Neuronal stem cell (in vitro differentiated cells): ENCODE measurements around the gene KLC4.
"Not testable (repeated sequence)": the region's sequence is repeated elsewhere in the genome, so short reads cannot be mapped to it uniquely, and the experiment has no call there.

Source experiments
- DNase-seq: peaks from one replicate; pipeline ENCODE4 v3.0.0-alpha.2; 2013; ENCODE audit warnings: low spot score
- H2AFZ ChIP-seq: one replicate; pipeline ENCODE4 v1.6.1; 2013; ENCODE audit warnings: mild to moderate bottlenecking, low read length, inconsistent platforms
- H2AK5ac ChIP-seq: 2 replicates; pipeline ENCODE4 v1.6.1; 2013; ENCODE audit warnings: low read depth, mild to moderate bottlenecking, inconsistent platforms, low read length, moderate library complexity, mixed read lengths
- H2BK120ac ChIP-seq: 2 replicates; pipeline ENCODE4 v1.6.1; 2013; ENCODE audit warnings: low read depth, mild to moderate bottlenecking, inconsistent platforms, low read length, moderate library complexity, mixed read lengths
- H2BK12ac ChIP-seq: one replicate; pipeline ENCODE4 v1.6.1; 2013; ENCODE audit warnings: low read length, inconsistent platforms
- H2BK15ac ChIP-seq: 2 replicates; pipeline ENCODE4 v1.6.1; 2013; ENCODE audit warnings: mild to moderate bottlenecking, low read length, inconsistent platforms, mixed read lengths
- H2BK5ac ChIP-seq: one replicate; pipeline ENCODE4 v1.6.1; 2013; ENCODE audit warnings: inconsistent platforms, mild to moderate bottlenecking, low read length, moderate library complexity
- H3K14ac ChIP-seq: one replicate; pipeline ENCODE4 v1.6.1; 2013; ENCODE audit warnings: low read length, inconsistent platforms
- H3K18ac ChIP-seq: 2 replicates; pipeline ENCODE4 v1.6.1; 2013; ENCODE audit warnings: low read length, inconsistent platforms
- H3K23ac ChIP-seq: 2 replicates; pipeline ENCODE4 v1.6.1; 2013; ENCODE audit warnings: low read depth, mild to moderate bottlenecking, mixed read lengths, low read length, inconsistent platforms; ENCODE audit not compliant: poor library complexity
- H3K27ac ChIP-seq: replicated peaks from 3 replicates; pipeline ENCODE4 v1.5.1; 2013; ENCODE audit warnings: low read length, inconsistent platforms
- H3K27me3 ChIP-seq, 3 experiments: 2 replicates each; pipeline ENCODE4 v1.6.1; 2013; ENCODE audit warnings: low read length in 3 of 3, mild to moderate bottlenecking in 2 of 3, inconsistent platforms in 1 of 3, low read depth in 1 of 3, mixed read lengths in 1 of 3, moderate library complexity in 1 of 3; ENCODE audit not compliant: control insufficient read depth in 3 of 3, insufficient read depth in 3 of 3
- H3K36me3 ChIP-seq, 2 donors: replicated peaks in 1 of 2; 2 replicates each; pipeline ENCODE4 v1.6.1; 2013; ENCODE audit warnings: low read length in 2 of 2; ENCODE audit not compliant: control insufficient read depth in 2 of 2, insufficient read depth in 2 of 2
- H3K4ac ChIP-seq: 2 replicates; pipeline ENCODE4 v1.6.1; 2013; ENCODE audit warnings: inconsistent platforms, mild to moderate bottlenecking, low read length, moderate library complexity
- H3K4me1 ChIP-seq, 2 donors: 1 replicate in 1 of 2; 2 replicates in 1 of 2; pipeline ENCODE4 v1.6.1; 2013; ENCODE audit warnings: low read length in 2 of 2, low read depth in 1 of 2; ENCODE audit not compliant: control insufficient read depth in 2 of 2, insufficient read depth in 1 of 2
- H3K4me2 ChIP-seq: one replicate; pipeline ENCODE4 v1.6.1; 2013; ENCODE audit warnings: mild to moderate bottlenecking, low read length, inconsistent platforms; ENCODE audit not compliant: insufficient read depth, poor library complexity, severe bottlenecking
- H3K4me3 ChIP-seq, 2 donors: 2 replicates each; pipeline ENCODE4 v1.5.1; 2013; ENCODE audit warnings: low read length in 2 of 2, mild to moderate bottlenecking in 2 of 2, inconsistent platforms in 1 of 2, moderate library complexity in 1 of 2
- H3K79me1 ChIP-seq: one replicate; pipeline ENCODE4 v1.6.1; 2013; ENCODE audit warnings: low read depth, mild to moderate bottlenecking, inconsistent platforms, low read length, moderate library complexity
- H3K9ac ChIP-seq: one replicate; pipeline ENCODE4 v1.6.1; 2013; ENCODE audit warnings: mild to moderate bottlenecking, low read depth, low read length, inconsistent platforms; ENCODE audit not compliant: poor library complexity
- H3K9me3 ChIP-seq, 2 donors: replicated peaks in 1 of 2; 2 replicates each; pipeline versions ENCODE3 to v1.6.1; 2013; ENCODE audit warnings: low read length in 2 of 2, mild to moderate bottlenecking in 2 of 2, inconsistent platforms in 1 of 2, low read depth in 1 of 2, mixed read lengths in 1 of 2, moderate library complexity in 1 of 2; ENCODE audit not compliant: control insufficient read depth in 2 of 2, insufficient read depth in 1 of 2
- H4K8ac ChIP-seq: one replicate; pipeline ENCODE4 v1.6.1; 2013; ENCODE audit warnings: low read depth, mild to moderate bottlenecking, inconsistent platforms, low read length, moderate library complexity
- H4K91ac ChIP-seq: one replicate; pipeline ENCODE4 v1.6.1; 2013; ENCODE audit warnings: low read length, low read depth, mild to moderate bottlenecking, inconsistent platforms; ENCODE audit not compliant: poor library complexity
- WGBS, 2 donors: extraction: QIAGEN DNeasy Blood & Tissue Kit; methylation state at CpG; one replicate each; pipeline ENCODE4 v1.1.7; 2013; ENCODE audit warnings: missing lambda C conversion rate in 2 of 2, mixed read lengths in 1 of 2; ENCODE audit not compliant: insufficient read length in 2 of 2, insufficient replicate concordance in 1 of 2; ENCODE audit errors: extremely low coverage in 2 of 2; 5-methylcytosine and 5-hydroxymethylcytosine counted together

Gene KLC4

GRCh38 chr6:43038727-43039126, 20.7 kb upstream of the KLC4 start:
- no peak overlapping the region for H2AK5ac ChIP-seq

GRCh38 chr6:43040542-43041257, 18.7 kb upstream of the KLC4 start:
- no peak overlapping the region for H3K18ac ChIP-seq
- peaks cover 0 to 5% of the 10 kb centered on the region in 2 donors for H3K9me3 ChIP-seq
- no peak overlapping the region for H3K4me2 ChIP-seq
- no peak for DNase-seq
- peaks cover 64 to 86% of the 10 kb centered on the region in 2 donors for H3K36me3 ChIP-seq
- WGBS, 2 donors, result no CpG with 5 or more reads among the region's 18 CpGs
- no peak overlapping the region for H3K14ac ChIP-seq
- no peak overlapping the region for H2BK15ac ChIP-seq
- no peak overlapping the region for H3K9ac ChIP-seq
- peak overlapping the region; percentile 37 for H3K4ac ChIP-seq
- no peak overlapping the region for H2AK5ac ChIP-seq
- peak overlapping the region; percentile 94 for H3K23ac ChIP-seq
- peak overlapping the region; percentile 41 for H2BK12ac ChIP-seq
- peak overlapping the region; percentile 24 for H2BK5ac ChIP-seq
- no peak overlapping the region for H2BK120ac ChIP-seq
- H4K8ac ChIP-seq, result no peak overlapping the region
- H3K4me1 ChIP-seq, result peaks cover 0 to under 1% of the 10 kb centered on the region in 2 donors
- H3K27ac ChIP-seq, result no peak overlapping the region
- no peak overlapping the region for H3K4me3 ChIP-seq
- no peak overlapping the region for H4K91ac ChIP-seq
- no peak overlapping the region for H2AFZ ChIP-seq
- no peaks in the 10 kb centered on the region for H3K27me3 ChIP-seq
- H3K79me1 ChIP-seq, result peaks cover 4% of the 10 kb centered on the region

More at GRCh38 chr6:43038727-43039126, 20.7 kb upstream of the KLC4 start:
- H2BK15ac ChIP-seq, result no peak overlapping the region
- no peak overlapping the region for H3K18ac ChIP-seq
- no peaks in the 10 kb centered on the region for H3K27me3 ChIP-seq
- H3K9me3 ChIP-seq, result peaks cover 0 to 2% of the 10 kb centered on the region in 2 donors
- H3K36me3 ChIP-seq, result peaks cover 61 to 86% of the 10 kb centered on the region in 2 donors
- H4K91ac ChIP-seq, result no peak overlapping the region
- no peak for DNase-seq
- no CpG with 5 or more reads among the region's 9 CpGs for WGBS, 2 donors
- no peak overlapping the region for H3K4me2 ChIP-seq
- H3K23ac ChIP-seq, result no peak overlapping the region
- no peak overlapping the region for H2BK120ac ChIP-seq
- H3K27ac ChIP-seq, result no peak overlapping the region
- H3K9ac ChIP-seq, result no peak overlapping the region
- H2BK5ac ChIP-seq, result no peak overlapping the region
- no peak overlapping the region for H3K4me3 ChIP-seq
- H3K79me1 ChIP-seq, result peaks cover 4% of the 10 kb centered on the region
- H2BK12ac ChIP-seq, result no peak overlapping the region
- no peak overlapping the region for H3K14ac ChIP-seq
- no peak overlapping the region for H3K4ac ChIP-seq
- H3K4me1 ChIP-seq, result peaks cover 0 to 3% of the 10 kb centered on the region in 2 donors
- no peak overlapping the region for H4K8ac ChIP-seq
- H2AFZ ChIP-seq, result no peak overlapping the region

GRCh38 chr6:43041475-43041874, 18.0 kb upstream of the KLC4 start:
- WGBS, 2 donors, result no CpG with 5 or more reads among the region's 8 CpGs
- H3K36me3 ChIP-seq, result peaks cover 66 to 89% of the 10 kb centered on the region in 2 donors
- not testable (repeated sequence) for H3K4me2 ChIP-seq

GRCh38 chr6:43043310-43043709, 16.1 kb upstream of the KLC4 start:
- WGBS, 2 donors, result no CpG with 5 or more reads among the region's 9 CpGs
- Histone ChIP-seq H3K14ac (no peak overlapping the region), H2BK15ac (no peak overlapping the region), H3K23ac (no peak overlapping the region), H2BK120ac (no peak overlapping the region), H3K4me1 (no peaks in the 10 kb centered on the region), H2AFZ (no peak overlapping the region), H2AK5ac (no peak overlapping the region), H4K8ac (no peak overlapping the region), H3K27me3 (no peaks in the 10 kb centered on the region), H3K4me3 (no peak overlapping the region), H2BK12ac (no peak overlapping the region), H3K4me2 (no peak overlapping the region), H4K91ac (no peak overlapping the region), H3K9ac (no peak overlapping the region), H3K79me1 (no peaks in the 10 kb centered on the region), H3K4ac (no peak overlapping the region), H3K9me3 (peaks cover 0 to 5% of the 10 kb centered on the region in 2 donors), H2BK5ac (no peak overlapping the region), H3K36me3 (peaks cover 61 to 89% of the 10 kb centered on the region in 2 donors), H3K27ac (no peak overlapping the region), H3K18ac (peak overlapping the region; percentile 24)
- no peak for DNase-seq

More at GRCh38 chr6:43041475-43041874, 18.0 kb upstream of the KLC4 start:
- H4K91ac ChIP-seq, H3K14ac ChIP-seq, H2AFZ ChIP-seq, H3K4ac ChIP-seq, H3K4me1 ChIP-seq, H2BK15ac ChIP-seq, H3K4me3 ChIP-seq, H2BK12ac ChIP-seq, H3K9me3 ChIP-seq, H4K8ac ChIP-seq, H2AK5ac ChIP-seq, DNase-seq, H3K79me1 ChIP-seq, H3K9ac ChIP-seq, H2BK120ac ChIP-seq, H3K18ac ChIP-seq, H3K27me3 ChIP-seq, H3K23ac ChIP-seq, H3K27ac ChIP-seq, H2BK5ac ChIP-seq: not testable (repeated sequence)
